Stimulated activated CD4-positive, alpha-beta T cell treated with anti-CD3 and anti-CD28 coated beads, Interleukin-1b, Interleukin-23, amount 100 ng/mL, for 24 hours (primary cell): ENCODE results near the gene DHRS7B.

Experiments used
- DNase-seq, 4 experiments: peaks; one replicate each; pipeline ENCODE4 v3.0.0-alpha.2; 2020; ENCODE audit warnings: low read depth in 4 of 4, low spot score in 1 of 4

DHRS7B gene

GRCh38 chr17:21149621-21150020, 22.9 kb downstream of the DHRS7B start:
- no peak for DNase-seq

GRCh38 chr17:21152731-21153130, 26.0 kb downstream of the DHRS7B start:
- no peak for DNase-seq

GRCh38 chr17:21157586-21158370, 31.0 kb downstream of the DHRS7B start:
- no peak for DNase-seq

- DNase-seq: no peak
Measured at GRCh38 chr17:21160401-21160800, 33.6 kb downstream of the DHRS7B start.

- DNase-seq: no peak
Measured at GRCh38 chr17:21161498-21162393, 35.0 kb downstream of the DHRS7B start.

GRCh38 chr17:21162394-21162775, 35.6 kb downstream of the DHRS7B start:
- DNase-seq: no peak

- DNase-seq: no peak
Measured at GRCh38 chr17:21163101-21163500, 36.3 kb downstream of the DHRS7B start.

GRCh38 chr17:21164216-21164615, 37.5 kb downstream of the DHRS7B start:
- no peak for DNase-seq

GRCh38 chr17:21164620-21165019, 37.9 kb downstream of the DHRS7B start:
- no peak for DNase-seq

- no peak for DNase-seq
Measured at GRCh38 chr17:21165922-21166594, 39.3 kb downstream of the DHRS7B start.

- DNase-seq: no peak
Measured at GRCh38 chr17:21166595-21167210, 39.9 kb downstream of the DHRS7B start.

- DNase-seq: no peak
Measured at GRCh38 chr17:21167303-21167702, 40.5 kb downstream of the DHRS7B start.

GRCh38 chr17:21168555-21168865, 41.7 kb downstream of the DHRS7B start:
- DNase-seq: no peak

- no peak for DNase-seq
Measured at GRCh38 chr17:21169496-21169895, 42.7 kb downstream of the DHRS7B start.

- DNase-seq: no peak
Measured at GRCh38 chr17:21170809-21171208, 44.0 kb downstream of the DHRS7B start.

GRCh38 chr17:21171309-21171922, 44.7 kb downstream of the DHRS7B start:
- DNase-seq: no peak

- DNase-seq: no peak
Measured at GRCh38 chr17:21171970-21172510, 45.3 kb downstream of the DHRS7B start.

GRCh38 chr17:21172846-21173245, 46.1 kb downstream of the DHRS7B start:
- DNase-seq: no peak

GRCh38 chr17:21173543-21173942, 46.8 kb downstream of the DHRS7B start:
- DNase-seq: no peak

GRCh38 chr17:21174186-21174585, 47.4 kb downstream of the DHRS7B start:
- DNase-seq: no peak

GRCh38 chr17:21174713-21175112, 47.9 kb downstream of the DHRS7B start:
- no peak for DNase-seq
